Stimulated activated CD8-positive, alpha-beta memory T cell treated with anti-CD3 and anti-CD28 coated beads, Interleukin-15, amount 100 ng/mL, for 1 hour (primary cell): ENCODE data around the gene FAM186B.

Experiments used
- DNase-seq: peaks from one replicate; pipeline ENCODE4 v3.0.0-alpha.2; 2020; ENCODE audit warnings: low read depth

FAM186B gene

GRCh38 chr12:49537752-49538509, 67.5 kb downstream of the FAM186B start:
- DNase-seq, result no peak
